ENCODE measurements around the gene SMG6. TPM values are rescaled to one million over a fixed set of nuclear protein-coding genes. Genes with fewer than 3 reads are reported as not detected.
A peak's percentile ranks its signal among the peaks of the same experiment; 100 is the strongest.

Gene SMG6
- polyA plus RNA-seq, 1 of the 3 experiments (the other 2 are of a cell fraction): 15.7 TPM

- TF ChIP-seq IRF3 (IDR thresholded peaks at IDR 0.05; ENCODE audit: low read depth, low read length): no peak
These were observed 162.9 kb downstream of the SMG6 start (continued) for GRCh38 chr17:2140683-2141082.

GRCh38 chr17:2138761-2139160, 164.8 kb downstream of the SMG6 start:
- peaks cover 24 to 26% of the 10 kb centered on the region in 2 experiments for H3K4me1 ChIP-seq (ENCODE audit: control insufficient read depth in 1 of 2, insufficient read depth in 2 of 2, low read depth in 1 of 2, low read length in 1 of 2)
- peaks cover 25% of the 10 kb centered on the region for H3F3A ChIP-seq (replicated peaks; ENCODE audit: insufficient read depth)
- CTCF ChIA-PET: interaction anchor here (0.8 to 2.8 kb wide), 15 partner anchors 11 to 106 kb away, joined by 3 to 16 read pairs (median 5); partner anchors contain the start of gene HIC1
- peak overlapping the region; percentile 69 to 85 for H3K27ac ChIP-seq (ENCODE audit: low read depth in 2 of 2, low read length in 1 of 2)
- no peaks in the 10 kb centered on the region for H3K27me3 ChIP-seq (ENCODE audit: insufficient read depth)
- no peak overlapping the region for H2AFZ ChIP-seq (ENCODE audit: low read depth)
- 28% methylated on average over 2 of the region's 2 CpGs for WGBS (ENCODE audit: low lambda C conversion rate)
- H3K4me3 ChIP-seq (ENCODE audit: low read depth in 2 of 2, low read length in 1 of 2): no peak overlapping the region
- H3K9me3 ChIP-seq: no peaks in the 10 kb centered on the region
- H3K9me2 ChIP-seq: no peaks in the 10 kb centered on the region
- H4K20me1 ChIP-seq (ENCODE audit: insufficient read depth): 0 out of 2 replicates have a peak, but pooled peaks cover 5% of the 10 kb centered on the region
- H3K36me3 ChIP-seq (replicated peaks in 1 of 2; ENCODE audit: control insufficient read depth in 1 of 2, insufficient read depth in 2 of 2, low read length in 1 of 2): no peaks in the 10 kb centered on the region
- no peak overlapping the region for H3K9ac ChIP-seq
- H3K4me2 ChIP-seq: peak overlapping the region; percentile 31; the same call in 1 of the 2 replicates
- peak; percentile 79 for DNase-seq
- POLR2A ChIA-PET: interaction anchor here (1.5 kb wide), 1 partner anchor 18 kb away, joined by 4 read pairs; no protein-coding TSS in a partner anchor
- peaks cover 12% of the 10 kb centered on the region; the same call in 1 of the 2 replicates for H3K79me2 ChIP-seq (ENCODE audit: insufficient read depth)
- peak; percentile 33; the same call in 1 of the 2 replicates for TF ChIP-seq FOXJ3 (CRISPR knock-in tag; IDR thresholded peaks at IDR 0.05)
- TF ChIP-seq GABPA (IDR thresholded peaks at IDR 0.05; ENCODE audit: low read depth): no peak
- no peak for TF ChIP-seq USF2 (IDR thresholded peaks at IDR 0.05; ENCODE audit: borderline replicate concordance, low read depth, low read length)
- peak; percentile 99 for TF ChIP-seq RCOR1 (IDR thresholded peaks at IDR 0.05; ENCODE audit: low read length)
- no peak for TF ChIP-seq FOSL2 (IDR thresholded peaks at IDR 0.05; ENCODE audit: borderline replicate concordance, low read depth)
- peak; percentile 27; the same call in 1 of the 2 replicates for TF ChIP-seq SMC3 (IDR thresholded peaks at IDR 0.05; ENCODE audit: low read depth, low read length)
- peak; percentile 75 for TF ChIP-seq PBX3 (IDR thresholded peaks at IDR 0.05)
- peak; percentile 90 for TF ChIP-seq MXI1 (IDR thresholded peaks at IDR 0.05; ENCODE audit: low read depth, low read length)
- TF ChIP-seq TAF1 (IDR thresholded peaks at IDR 0.05; ENCODE audit: borderline replicate concordance, low read depth, low read length): no peak
- TF ChIP-seq SIN3A (IDR thresholded peaks at IDR 0.05; ENCODE audit: borderline replicate concordance, low read depth, low read length): peak; percentile 68; the same call in 1 of the 2 replicates
- TF ChIP-seq MAX (IDR thresholded peaks at IDR 0.05; ENCODE audit: low read depth): peak; percentile 57; the same call in 1 of the 2 replicates
- peak in 1 of 2 experiments; percentile 93; a peak in 2 of 4 replicates for TF ChIP-seq EP300 (IDR thresholded peaks at IDR 0.05; ENCODE audit: borderline replicate concordance in 1 of 2, low read depth in 1 of 2, low read length in 1 of 2)
- peak; percentile 49; the same call in 1 of the 2 replicates for TF ChIP-seq JUND (IDR thresholded peaks at IDR 0.05)
- peak; percentile 46 for TF ChIP-seq RAD21 (IDR thresholded peaks at IDR 0.05; ENCODE audit: low read length)
- peak; percentile 72; the same call in 1 of the 2 replicates for TF ChIP-seq RXRA (IDR thresholded peaks at IDR 0.05; ENCODE audit: borderline replicate concordance, low read depth)
- peak; percentile 62 for TF ChIP-seq CHD2 (IDR thresholded peaks at IDR 0.05; ENCODE audit: low read length, partially characterized antibody)
- TF ChIP-seq GATA2 (CRISPR knock-in tag; IDR thresholded peaks at IDR 0.05): peak; percentile 97
- 0 out of 2 replicates have a peak, but pooled peaks have one; percentile 58 for TF ChIP-seq POLR2AphosphoS5 (IDR thresholded peaks at IDR 0.05; ENCODE audit: low read depth, low read length)
- peak; percentile 95 for TF ChIP-seq NFIC (IDR thresholded peaks at IDR 0.05; ENCODE audit: borderline replicate concordance)
- TF ChIP-seq TEAD4 (IDR thresholded peaks at IDR 0.05; ENCODE audit: borderline replicate concordance, insufficient read depth): peak; percentile 50; the same call in 1 of the 2 replicates
- no peak for TF ChIP-seq CTCF (IDR thresholded peaks at IDR 0.05)
- peak; percentile 86 for TF ChIP-seq TCF12 (IDR thresholded peaks at IDR 0.05)
